Progenitor cell of endocrine pancreas (in vitro differentiated cells): Measurements from ENCODE around the gene PAPOLG. TPM values are rescaled to one million over a fixed set of nuclear protein-coding genes. Genes with fewer than 3 reads are reported as not detected.

ENCODE experiments used
- DNase-seq: peaks from one replicate; pipeline ENCODE4 v3.0.0; 2021; ENCODE audit warnings: low spot score; ENCODE audit not compliant: unreplicated experiment
- H3K27ac Mint-ChIP-seq: 2 replicates; pipeline ENCODE4 v1.8.0; 2021; ENCODE audit warnings: mild to moderate bottlenecking, moderate library complexity, mixed read lengths
- H3K27me3 Mint-ChIP-seq: 2 replicates; pipeline ENCODE4 v1.8.0; 2021; ENCODE audit warnings: mixed read lengths
- H3K36me3 Mint-ChIP-seq: 2 replicates; pipeline ENCODE4 v1.8.0; 2022; ENCODE audit warnings: mixed read lengths; ENCODE audit not compliant: insufficient read depth
- H3K4me1 Mint-ChIP-seq: 2 replicates; pipeline ENCODE4 v1.8.0; 2021; ENCODE audit warnings: low read depth, mixed read lengths
- H3K4me3 Mint-ChIP-seq: 2 replicates; pipeline ENCODE4 v1.8.0; 2021; ENCODE audit warnings: low read depth, mild to moderate bottlenecking, moderate library complexity, mixed read lengths
- H3K9me3 Mint-ChIP-seq: 2 replicates; pipeline ENCODE4 v1.8.0; 2021; ENCODE audit warnings: low read depth, mixed read lengths
- total RNA-seq: library from RNA; stranded (reverse); gene quantifications from 2 replicates; pipeline ENCODE4 v1.2.1, GENCODE V29; 2021
- TF ChIP-seq, protein P1 (sequence below): fragments of 200-600 bp; sonication (generic); IDR thresholded peaks from one replicate; pipeline ENCODE4 v1.5.0; 2021; ENCODE audit warnings: antibody characterized with exemption, mild to moderate bottlenecking; ENCODE audit not compliant: unreplicated experiment

Gene PAPOLG
- total RNA-seq, 1 donor from 2014 or later: 31.8 TPM

DNA sequence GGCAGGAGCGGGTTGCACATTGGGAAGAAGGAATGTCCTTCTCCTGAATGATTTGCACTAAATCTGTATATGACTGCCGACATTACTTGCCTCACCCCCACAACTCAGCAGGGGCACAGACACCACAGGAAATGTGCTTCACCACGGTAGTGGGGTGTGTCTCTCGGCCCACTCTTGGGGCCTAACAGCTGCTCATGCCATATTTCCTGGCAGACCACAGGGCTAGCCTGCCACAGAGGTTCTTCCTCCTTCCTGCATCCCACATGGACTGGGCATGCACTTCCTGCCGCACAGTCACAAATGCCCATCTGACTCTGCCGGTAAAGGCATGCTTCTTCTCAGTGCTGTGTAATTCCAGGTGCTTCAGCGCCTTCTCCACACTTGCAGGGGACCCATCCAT lies 10.3 kb upstream of the PAPOLG start:
- no peak for DNase-seq
- H3K4me3 Mint-ChIP-seq: no peak overlapping the region
- no peak overlapping the region for H3K27ac Mint-ChIP-seq
- H3K9me3 Mint-ChIP-seq: no peaks in the 10 kb centered on the region
- no peaks in the 10 kb centered on the region for H3K27me3 Mint-ChIP-seq
- no peaks in the 10 kb centered on the region for H3K36me3 Mint-ChIP-seq
- peaks cover 2% of the 10 kb centered on the region for H3K4me1 Mint-ChIP-seq
- TF ChIP-seq, protein P1, sequence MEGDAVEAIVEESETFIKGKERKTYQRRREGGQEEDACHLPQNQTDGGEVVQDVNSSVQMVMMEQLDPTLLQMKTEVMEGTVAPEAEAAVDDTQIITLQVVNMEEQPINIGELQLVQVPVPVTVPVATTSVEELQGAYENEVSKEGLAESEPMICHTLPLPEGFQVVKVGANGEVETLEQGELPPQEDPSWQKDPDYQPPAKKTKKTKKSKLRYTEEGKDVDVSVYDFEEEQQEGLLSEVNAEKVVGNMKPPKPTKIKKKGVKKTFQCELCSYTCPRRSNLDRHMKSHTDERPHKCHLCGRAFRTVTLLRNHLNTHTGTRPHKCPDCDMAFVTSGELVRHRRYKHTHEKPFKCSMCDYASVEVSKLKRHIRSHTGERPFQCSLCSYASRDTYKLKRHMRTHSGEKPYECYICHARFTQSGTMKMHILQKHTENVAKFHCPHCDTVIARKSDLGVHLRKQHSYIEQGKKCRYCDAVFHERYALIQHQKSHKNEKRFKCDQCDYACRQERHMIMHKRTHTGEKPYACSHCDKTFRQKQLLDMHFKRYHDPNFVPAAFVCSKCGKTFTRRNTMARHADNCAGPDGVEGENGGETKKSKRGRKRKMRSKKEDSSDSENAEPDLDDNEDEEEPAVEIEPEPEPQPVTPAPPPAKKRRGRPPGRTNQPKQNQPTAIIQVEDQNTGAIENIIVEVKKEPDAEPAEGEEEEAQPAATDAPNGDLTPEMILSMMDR: no peak

DNA sequence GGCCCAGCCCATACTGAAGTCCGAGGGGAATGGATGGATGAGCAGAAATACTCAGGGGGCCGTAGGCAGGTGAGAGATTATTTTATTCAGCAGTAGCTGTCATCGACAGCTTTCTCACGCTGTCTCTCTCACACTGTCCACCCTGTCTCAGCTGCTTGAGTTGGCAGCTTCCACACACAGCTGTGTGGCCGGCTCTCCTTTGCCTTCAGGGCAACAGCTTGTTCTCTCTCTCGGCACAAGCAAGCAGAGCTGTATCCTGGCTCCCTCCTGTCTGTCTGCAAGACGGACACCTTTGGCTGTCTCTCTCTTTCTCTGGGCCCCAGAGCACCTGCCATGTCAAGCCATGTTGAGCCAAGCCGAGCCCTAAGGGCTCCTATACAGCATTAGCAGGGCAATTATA lies 9.8 kb upstream of the PAPOLG start:
- H3K9me3 Mint-ChIP-seq: no peaks in the 10 kb centered on the region
- no peaks in the 10 kb centered on the region for H3K27me3 Mint-ChIP-seq
- TF ChIP-seq, protein P1: no peak
- no peak overlapping the region for H3K4me3 Mint-ChIP-seq
- peaks cover 2% of the 10 kb centered on the region for H3K4me1 Mint-ChIP-seq
- no peak for DNase-seq
- no peaks in the 10 kb centered on the region for H3K36me3 Mint-ChIP-seq
- no peak overlapping the region for H3K27ac Mint-ChIP-seq

DNA sequence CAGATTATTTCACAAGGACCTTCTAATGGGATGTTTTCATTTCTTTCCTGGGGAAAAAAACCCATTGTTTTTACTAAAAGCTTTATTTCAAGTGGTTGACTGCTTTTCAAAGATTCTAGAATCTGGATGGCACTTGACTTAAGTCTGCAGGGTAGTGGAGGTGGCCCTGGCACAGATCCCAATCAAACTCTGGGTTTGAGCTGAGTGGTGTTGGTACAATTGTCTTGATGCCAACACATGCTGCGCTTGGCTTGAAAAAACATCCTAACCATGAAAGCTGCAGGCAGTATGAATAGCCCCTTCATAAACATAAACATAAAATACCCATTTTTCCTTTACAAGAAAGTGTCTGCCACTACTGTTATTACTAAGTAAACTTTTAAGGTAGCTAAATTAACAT lies 3.6 kb downstream of the PAPOLG start:
- Mint-ChIP-seq H3K27ac (no peak overlapping the region), H3K4me1 (peaks cover 17% of the 10 kb centered on the region), H3K36me3 (peaks cover 24% of the 10 kb centered on the region), H3K4me3 (no peak overlapping the region), H3K27me3 (no peaks in the 10 kb centered on the region), H3K9me3 (no peaks in the 10 kb centered on the region)
- TF ChIP-seq, protein P1: no peak
- no peak for DNase-seq

DNA sequence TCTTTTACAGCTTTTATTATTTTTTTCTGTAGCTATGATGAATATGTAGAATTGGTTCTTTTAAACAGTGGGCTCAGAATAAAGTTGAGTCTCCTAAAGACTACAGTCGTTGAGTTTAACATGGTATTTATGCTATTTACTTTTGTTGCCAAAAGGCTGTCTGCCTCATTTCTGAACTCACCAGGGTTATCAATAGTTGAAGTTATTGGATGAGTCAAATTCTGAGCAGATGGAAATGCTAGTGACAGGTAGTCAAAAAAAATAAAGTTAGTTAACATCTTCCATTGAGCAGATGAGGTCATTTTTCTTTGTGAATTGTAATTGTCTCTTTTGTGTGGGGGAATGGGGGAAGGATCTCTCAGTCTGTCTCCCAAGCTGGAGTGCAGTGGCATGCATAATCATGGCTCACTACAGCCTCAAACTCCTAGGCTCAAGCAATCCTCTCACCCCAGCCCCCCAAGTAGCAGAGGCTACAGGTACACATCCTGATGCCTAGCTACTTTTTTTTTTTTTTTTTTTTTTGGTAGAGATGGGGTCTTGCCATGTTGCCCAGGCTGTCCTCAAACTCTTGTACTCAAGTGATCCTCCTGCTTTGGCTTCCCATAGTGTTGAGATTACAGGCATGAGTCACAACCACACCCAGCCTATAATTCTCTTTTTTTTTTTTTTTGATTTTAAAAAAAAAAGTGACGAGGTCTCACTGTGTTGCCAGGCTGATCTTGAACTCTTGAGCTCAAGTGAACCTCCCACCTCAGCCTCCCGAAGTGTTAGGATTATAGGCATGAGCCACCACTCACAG lies 8.9 kb downstream of the PAPOLG start:
- no peak for DNase-seq
- Mint-ChIP-seq H3K4me3 (no peak overlapping the region), H3K36me3 (peaks cover 42% of the 10 kb centered on the region), H3K27ac (no peak overlapping the region), H3K4me1 (peaks cover 3% of the 10 kb centered on the region), H3K9me3 (no peaks in the 10 kb centered on the region), H3K27me3 (no peaks in the 10 kb centered on the region)
- TF ChIP-seq, protein P1: no peak

DNA sequence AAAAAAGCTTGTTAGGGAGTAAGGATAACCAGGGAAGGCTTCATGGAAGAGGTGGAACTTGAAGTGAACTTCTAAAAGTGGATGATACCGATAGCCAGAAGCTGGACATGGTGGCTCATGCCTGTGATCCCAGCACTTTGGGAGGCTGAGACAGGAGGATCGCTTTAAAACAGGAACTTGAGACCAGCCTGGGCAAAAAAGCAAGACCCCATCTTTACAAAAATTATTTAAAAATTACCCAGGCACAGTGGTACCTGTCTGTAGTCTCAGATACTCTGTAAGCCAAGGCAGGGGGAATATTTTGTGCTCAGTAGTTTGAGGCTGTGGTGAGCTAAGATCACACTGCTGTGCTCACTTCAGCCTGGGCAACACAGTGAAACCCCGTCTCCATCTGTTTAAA lies 10.2 kb downstream of the PAPOLG start:
- H3K4me3 Mint-ChIP-seq: no peak overlapping the region
- H3K9me3 Mint-ChIP-seq: no peaks in the 10 kb centered on the region
- no peak for DNase-seq
- H3K27me3 Mint-ChIP-seq: no peaks in the 10 kb centered on the region
- peaks cover 3% of the 10 kb centered on the region for H3K4me1 Mint-ChIP-seq
- H3K36me3 Mint-ChIP-seq: peaks cover 41% of the 10 kb centered on the region
- TF ChIP-seq, protein P1: no peak
- H3K27ac Mint-ChIP-seq: peak overlapping the region; percentile 16
